ENCODE results near the gene ETS2.

- TF ChIP-seq CTCF (IDR thresholded peaks at IDR 0.05) (no peak), POLR2A (IDR thresholded peaks at IDR 0.05) (no peak)
These were observed 17.1 kb downstream of the ETS2 start for GRCh38 chr21:38822778-38823238.

Measured in thyroid gland (tissue), 4 donors.